AG10803 (cell line): Measurements from ENCODE around the gene EDIL3.
A peak's percentile ranks its signal among the peaks of the same experiment; 100 is the strongest.
"Not testable (repeated sequence)": the region's sequence is repeated elsewhere in the genome, so short reads cannot be mapped to it uniquely, and the experiment has no call there.

Experiments
- DNase-seq: peaks from one replicate; pipeline ENCODE4 v3.0.0; 2010; ENCODE audit warnings: low read depth
- H3K4me3 ChIP-seq: 2 replicates; pipeline ENCODE4 v1.5.1; 2011; ENCODE audit warnings: mild to moderate bottlenecking, low read length, control low read depth
- TF ChIP-seq, protein P1 (sequence below): conservative IDR thresholded peaks from 2 replicates; pipeline ENCODE4 v1.5.1; 2011; ENCODE audit warnings: mild to moderate bottlenecking, low read length, control low read depth, inconsistent platforms

EDIL3 gene

DNA sequence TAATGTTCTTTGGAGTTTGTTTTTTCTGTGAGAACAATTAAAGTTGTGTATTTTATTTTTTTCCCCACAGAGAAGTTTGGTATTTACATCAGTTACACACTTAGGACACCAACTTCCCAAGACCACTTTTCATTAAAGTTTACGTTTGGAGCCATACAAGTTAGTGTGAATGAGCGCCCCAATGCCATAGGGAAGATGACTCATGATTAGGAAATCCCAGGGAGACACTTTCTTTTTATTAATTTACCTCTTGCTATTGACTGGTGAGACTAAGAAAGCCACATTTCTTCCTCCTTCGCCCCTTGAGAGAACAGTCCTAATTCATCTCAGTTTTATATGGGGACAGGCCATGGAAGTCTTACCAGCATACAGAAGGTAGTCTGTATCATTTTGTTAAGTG is 57.1 kb downstream of the EDIL3 start:
- DNase-seq, result no peak
- H3K4me3 ChIP-seq, result no peak overlapping the region
- TF ChIP-seq, protein P1, sequence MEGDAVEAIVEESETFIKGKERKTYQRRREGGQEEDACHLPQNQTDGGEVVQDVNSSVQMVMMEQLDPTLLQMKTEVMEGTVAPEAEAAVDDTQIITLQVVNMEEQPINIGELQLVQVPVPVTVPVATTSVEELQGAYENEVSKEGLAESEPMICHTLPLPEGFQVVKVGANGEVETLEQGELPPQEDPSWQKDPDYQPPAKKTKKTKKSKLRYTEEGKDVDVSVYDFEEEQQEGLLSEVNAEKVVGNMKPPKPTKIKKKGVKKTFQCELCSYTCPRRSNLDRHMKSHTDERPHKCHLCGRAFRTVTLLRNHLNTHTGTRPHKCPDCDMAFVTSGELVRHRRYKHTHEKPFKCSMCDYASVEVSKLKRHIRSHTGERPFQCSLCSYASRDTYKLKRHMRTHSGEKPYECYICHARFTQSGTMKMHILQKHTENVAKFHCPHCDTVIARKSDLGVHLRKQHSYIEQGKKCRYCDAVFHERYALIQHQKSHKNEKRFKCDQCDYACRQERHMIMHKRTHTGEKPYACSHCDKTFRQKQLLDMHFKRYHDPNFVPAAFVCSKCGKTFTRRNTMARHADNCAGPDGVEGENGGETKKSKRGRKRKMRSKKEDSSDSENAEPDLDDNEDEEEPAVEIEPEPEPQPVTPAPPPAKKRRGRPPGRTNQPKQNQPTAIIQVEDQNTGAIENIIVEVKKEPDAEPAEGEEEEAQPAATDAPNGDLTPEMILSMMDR, result no peak

DNA sequence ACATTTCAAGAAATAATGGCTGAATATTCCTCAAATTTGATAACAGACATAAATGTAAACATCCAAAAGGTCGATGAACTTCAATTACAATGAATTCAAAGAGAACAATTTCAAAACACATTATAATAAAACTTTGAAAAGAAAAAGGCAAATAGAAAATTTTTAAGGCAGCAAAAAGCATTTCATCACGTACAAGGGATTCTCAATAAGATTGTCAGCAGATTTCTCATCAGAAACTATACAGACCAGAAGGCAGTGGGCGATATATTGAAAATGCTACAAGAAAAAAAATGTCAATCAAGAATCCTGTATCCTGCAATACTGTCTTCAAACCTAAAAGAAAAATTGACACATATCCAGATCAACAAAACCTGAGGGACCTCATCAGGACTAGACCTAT is 62.0 kb downstream of the EDIL3 start:
- DNase-seq, result no peak
- no peak overlapping the region for H3K4me3 ChIP-seq
- TF ChIP-seq, protein P1, result no peak

DNA sequence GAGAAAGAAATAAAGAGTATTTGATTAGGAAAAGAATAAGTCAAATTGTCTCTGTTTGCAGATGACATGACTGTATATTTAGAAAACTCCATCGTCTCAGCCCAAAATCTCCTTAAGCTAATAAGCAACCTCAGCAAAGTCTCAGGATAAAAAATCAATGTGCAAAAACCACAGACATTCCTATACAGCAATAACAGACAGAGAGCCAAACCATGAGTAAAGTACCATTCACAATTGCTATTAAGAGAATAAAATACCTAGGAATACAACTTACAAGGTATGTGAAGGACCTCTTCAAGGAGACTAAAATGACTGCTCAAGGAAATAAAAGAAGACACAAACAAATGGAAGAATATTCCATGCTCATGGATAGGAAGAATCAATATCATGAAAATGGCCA is 66.9 kb downstream of the EDIL3 start:
- DNase-seq, H3K4me3 ChIP-seq: not testable (repeated sequence)

DNA sequence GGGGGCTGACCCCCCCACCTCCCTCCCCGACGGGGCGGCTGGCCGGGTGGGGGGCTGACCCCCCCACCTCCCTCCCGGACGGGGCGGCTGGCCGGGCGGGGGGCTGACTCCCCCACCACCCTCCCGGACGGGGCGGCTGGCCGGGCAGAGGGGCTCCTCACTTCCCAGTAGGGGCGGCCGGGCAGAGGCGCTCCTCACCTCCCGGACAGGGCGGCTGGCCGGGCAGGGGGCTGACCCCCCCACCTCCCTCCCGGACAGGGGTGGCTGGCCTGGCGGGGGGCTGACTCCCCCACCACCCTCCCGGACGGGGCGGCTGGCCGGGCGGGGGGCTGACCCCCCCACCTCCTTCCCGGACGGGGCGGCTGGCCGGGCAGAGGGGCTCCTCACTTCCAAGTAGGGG is 72.4 kb downstream of the EDIL3 start:
- DNase-seq, H3K4me3 ChIP-seq: not testable (repeated sequence)

DNA sequence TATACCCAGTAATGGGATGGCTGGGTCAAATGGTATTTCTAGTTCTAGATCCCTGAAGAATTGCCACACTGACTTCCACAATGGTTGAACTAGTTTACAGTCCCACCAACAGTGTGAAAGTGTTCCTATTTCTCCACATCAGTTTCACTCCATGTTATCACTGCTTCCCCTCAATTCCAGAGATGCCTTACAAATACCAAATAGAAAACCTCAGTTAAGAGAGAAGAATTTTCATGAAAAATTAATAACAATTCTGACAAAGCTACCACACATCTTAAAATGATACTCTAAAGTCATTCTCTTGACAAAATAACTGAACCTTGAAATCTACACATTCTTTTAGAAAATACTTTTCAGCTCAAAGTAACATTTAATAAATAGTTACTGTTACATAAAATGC is 74.8 kb downstream of the EDIL3 start:
- H3K4me3 ChIP-seq, DNase-seq: not testable (repeated sequence)

DNA sequence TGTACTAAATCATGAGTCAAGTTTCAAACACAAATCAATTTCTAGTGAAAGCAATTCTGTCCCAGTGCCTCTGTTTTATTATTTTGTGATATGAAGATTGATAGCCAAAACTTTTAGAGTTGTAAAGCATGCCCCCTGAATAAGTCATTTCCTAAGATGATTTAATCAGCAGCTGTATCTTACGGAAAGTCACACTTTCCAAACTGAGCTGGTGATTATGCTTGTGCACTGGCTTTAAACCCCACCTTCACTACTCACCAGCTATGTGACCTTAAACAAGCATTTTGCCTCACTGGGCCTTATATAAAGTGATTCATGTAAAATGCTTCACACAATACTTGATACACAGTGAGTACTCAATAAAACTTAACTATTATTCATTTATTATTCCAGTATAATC is 78.1 kb downstream of the EDIL3 start:
- DNase-seq, result no peak
- no peak overlapping the region for H3K4me3 ChIP-seq
- TF ChIP-seq, protein P1, result no peak

DNA sequence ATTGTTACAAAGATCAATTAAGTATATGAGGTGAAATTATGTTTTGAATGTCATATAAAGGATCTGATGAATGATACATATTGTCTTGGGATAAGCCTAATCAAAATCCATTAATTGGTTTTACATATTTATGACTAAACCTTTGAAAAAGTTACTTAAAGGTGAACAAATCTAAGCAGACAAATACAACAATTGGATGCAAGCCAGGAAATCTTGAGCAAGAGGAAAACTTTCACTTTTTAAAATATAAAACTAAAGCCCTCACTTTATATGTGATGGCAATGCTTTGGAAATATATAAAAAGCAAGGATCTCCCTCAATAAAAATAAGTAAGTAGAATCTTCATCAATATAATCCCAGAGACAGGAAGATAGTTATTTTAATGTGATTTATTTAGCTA is 80.1 kb downstream of the EDIL3 start:
- H3K4me3 ChIP-seq, result no peak overlapping the region
- DNase-seq, result no peak
- TF ChIP-seq, protein P1, result no peak

DNA sequence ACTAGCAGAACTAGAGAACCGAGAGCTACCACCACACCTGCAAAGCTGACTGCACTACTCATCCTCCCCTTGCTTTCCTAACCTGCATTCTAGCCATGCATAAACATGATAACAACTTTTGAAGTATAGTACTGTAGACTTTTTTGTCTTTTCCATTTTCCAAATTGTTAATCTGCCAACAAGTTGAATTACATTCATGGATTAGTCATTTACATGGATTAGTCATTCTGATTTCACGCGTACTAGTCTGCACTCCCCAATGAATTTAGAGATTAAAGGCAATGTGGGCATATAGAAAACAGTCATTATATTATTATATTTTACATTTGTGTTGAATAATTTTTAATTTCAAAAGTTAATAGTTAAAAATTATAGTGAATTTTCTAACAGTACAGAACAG is 81.4 kb downstream of the EDIL3 start:
- no peak overlapping the region for H3K4me3 ChIP-seq
- DNase-seq, result peak; percentile 11
- TF ChIP-seq, protein P1, result no peak

DNA sequence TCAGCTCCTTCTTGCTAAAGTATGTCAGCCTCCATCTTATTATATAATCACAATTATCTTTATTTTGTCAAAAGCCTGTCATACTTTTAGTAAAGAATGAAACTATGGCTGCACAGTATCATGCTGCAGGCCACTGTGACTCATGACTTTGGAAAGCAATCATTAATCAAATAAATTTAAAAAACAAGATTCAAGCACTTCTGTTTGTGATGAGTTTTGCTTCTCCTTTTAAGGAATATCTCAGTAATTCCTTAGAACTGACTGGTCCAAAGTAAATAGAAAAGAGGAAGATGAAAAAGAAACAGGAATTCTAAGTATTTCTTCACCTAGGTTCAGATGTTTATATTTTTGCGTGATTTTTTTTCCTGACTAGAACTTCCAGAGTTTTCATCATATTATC is 83.1 kb downstream of the EDIL3 start:
- TF ChIP-seq, protein P1, result no peak
- DNase-seq, result no peak
- H3K4me3 ChIP-seq, result no peak overlapping the region
